T1000 (cell line): ENCODE data around the gene TP53BP1.
A peak's percentile ranks its signal among the peaks of the same experiment; 100 is the strongest.

Experiments
- DNase-seq: peaks from one replicate; lab custom pipeline; 2025; ENCODE audit warnings: mixed read lengths; lab: John Stamatoyannopoulos, UW

The TP53BP1 gene

DNA sequence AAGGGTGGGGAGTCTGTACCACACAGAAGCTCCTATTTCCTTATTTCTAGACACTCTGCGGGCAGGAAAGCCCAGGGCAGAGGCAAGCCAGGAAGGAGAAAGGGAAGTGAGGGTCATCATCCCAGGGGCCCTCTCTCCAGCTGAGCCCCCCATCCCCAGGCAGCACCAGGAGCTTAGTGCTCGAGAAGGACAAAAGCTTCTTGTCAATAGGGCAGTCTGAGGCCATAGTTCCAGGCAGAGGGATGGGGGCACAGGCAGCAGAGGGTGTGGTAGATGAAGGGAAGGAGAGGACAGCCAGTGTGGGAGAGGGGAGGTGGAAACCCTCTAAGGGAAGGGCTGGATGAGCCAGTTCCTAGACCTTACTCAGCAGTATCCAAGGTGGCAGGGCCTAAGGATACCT is 27.2 kb upstream of the TP53BP1 start:
- no peak for DNase-seq

DNA sequence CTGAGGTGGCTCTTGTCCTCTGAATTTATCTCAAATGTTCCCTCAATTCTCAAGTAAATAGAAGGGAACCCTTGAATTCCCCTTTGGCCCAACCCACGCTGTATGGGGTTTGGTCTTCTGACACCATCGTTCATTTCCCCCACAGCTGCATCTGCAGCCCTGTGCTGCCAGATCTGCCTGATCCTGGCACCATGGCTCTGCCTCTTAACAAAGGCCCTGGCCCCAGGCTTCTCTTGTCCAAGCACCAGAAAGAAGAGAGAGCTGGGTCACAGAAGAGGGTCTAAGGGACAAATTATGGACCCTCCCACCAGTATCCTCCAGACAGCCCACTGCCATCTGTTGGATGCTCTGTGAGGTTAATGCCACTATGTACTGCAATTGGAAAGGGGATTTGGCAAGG is 26.2 kb upstream of the TP53BP1 start:
- DNase-seq = no peak

GRCh38 chr15:43518197-43518761 is 25.3 kb upstream of the TP53BP1 start:
- DNase-seq = no peak

DNA sequence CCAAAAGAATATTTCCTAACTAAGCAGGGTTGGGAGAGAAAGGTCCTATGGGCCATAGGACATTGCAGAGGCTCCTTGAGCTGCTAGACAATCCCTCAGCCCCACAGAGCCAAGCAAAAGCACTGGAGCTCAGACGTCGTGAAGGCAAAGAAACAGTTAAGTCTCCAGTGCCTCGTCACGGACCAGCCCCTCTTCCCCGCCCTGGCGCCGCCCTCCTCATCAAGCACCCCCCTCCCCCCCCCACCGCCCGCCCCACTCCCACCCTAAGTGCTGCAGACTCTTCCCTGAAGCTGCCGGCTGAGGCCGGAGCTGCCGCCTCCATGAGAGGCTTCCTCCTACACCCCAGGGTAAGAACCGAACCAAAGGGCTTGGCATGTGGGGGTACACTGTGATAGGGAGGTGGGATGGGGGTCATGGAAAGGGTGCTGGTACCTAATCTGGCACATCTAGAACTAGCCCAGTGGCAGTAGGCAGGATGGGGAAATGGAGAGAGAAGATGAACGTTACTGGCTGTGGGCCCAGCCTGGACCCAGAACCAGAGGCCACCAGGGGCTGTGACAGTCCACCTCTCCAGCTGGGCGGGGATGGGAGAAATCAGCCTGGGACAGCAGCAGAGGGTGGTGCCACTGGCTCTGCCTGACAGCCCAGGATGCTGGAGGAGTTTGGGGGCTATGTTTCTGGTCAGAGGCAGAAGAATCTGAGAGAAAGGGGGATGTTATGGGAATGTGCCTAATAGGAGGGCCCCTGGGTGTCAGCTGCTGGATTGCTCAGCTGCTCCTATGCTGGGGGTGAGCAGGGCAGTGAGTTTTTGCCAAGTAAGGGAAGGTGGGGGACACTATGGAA is 24.6 kb upstream of the TP53BP1 start, which contains the start of gene MAP1A:
MAP1A (plus strand) TSS at position 255 of the 843 bp plus-strand sequence. CDS start 3,866 bp downstream, outside the sequence.
- peak; percentile 45 for DNase-seq

DNA sequence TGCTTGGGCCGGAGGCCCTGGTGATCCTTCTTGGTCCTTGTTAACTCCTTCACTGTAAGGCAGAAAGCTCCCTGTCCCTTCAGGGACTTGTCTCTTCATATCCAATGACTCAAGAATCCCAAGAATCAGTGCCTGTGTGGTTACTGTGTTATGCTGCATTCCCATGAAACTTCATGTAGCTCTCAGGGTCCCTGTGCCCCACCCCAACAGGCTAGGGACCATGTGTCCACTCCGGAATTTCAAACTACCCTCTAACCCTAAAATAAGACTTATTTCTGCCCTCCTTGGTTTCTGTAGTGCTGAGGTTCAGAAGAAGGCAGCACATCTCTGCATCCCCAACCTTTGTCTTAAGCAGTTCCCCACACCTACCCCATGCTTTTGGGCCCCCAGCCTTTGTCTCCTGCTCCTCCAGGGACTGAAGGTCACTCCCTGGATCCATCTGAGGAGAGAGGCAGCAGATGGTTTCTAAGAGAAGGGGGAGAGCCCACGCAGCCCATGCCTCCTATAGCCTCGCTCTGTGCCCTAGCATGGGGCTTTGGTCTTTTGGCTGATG is 23.9 kb upstream of the TP53BP1 start:
- no peak for DNase-seq

DNA sequence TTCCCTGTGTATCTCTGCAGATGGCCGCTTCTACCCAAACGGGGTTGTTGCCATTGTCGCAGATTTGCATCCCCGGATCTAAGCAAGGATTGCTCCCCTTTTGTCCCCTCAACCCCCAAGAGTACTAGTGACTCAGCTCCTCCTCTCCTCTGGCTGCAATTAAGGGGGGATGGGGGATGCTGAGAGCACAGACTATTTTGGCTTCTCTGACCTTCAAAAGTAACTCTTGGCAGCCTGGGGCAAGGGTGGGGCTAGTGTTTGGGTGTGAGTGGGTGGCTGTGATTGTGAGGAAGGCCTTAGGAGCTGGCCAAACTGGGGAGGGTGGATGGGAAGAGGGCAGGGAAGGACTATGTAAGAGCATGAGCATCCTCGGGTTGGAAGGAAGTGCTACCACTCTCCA is 23.2 kb upstream of the TP53BP1 start:
- DNase-seq = peak; percentile 7

- no peak for DNase-seq
These were observed 22.8 kb upstream of the TP53BP1 start for GRCh38 chr15:43515741-43516140.

- no peak for DNase-seq
These were observed 21.5 kb upstream of the TP53BP1 start for GRCh38 chr15:43514241-43515057.

DNA sequence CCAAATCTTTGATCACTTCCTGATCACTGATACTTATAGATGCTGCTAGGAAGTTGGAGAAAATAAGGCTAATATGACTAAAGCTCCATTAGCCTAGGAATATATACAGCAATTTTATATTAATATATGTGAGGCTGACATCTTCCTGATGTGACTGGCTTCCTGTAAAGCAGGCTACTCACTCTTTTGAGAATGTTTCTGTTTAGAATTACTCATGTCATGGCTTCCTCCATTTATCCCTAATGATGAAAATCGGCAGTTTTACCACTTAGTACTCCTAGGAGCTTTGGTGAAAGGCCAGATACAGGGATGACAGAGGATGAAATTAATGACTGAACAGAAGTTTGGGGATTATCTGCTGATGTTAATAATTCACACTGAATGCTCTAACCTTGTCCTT is 20.6 kb upstream of the TP53BP1 start:
- DNase-seq = no peak

GRCh38 chr15:43511012-43511885 is 18.3 kb upstream of the TP53BP1 start:
- no peak for DNase-seq

GRCh38 chr15:43510200-43511011 is 17.4 kb upstream of the TP53BP1 start:
- DNase-seq = peak; percentile 96

- no peak for DNase-seq
These were observed 16.8 kb upstream of the TP53BP1 start for GRCh38 chr15:43509660-43510199.

DNA sequence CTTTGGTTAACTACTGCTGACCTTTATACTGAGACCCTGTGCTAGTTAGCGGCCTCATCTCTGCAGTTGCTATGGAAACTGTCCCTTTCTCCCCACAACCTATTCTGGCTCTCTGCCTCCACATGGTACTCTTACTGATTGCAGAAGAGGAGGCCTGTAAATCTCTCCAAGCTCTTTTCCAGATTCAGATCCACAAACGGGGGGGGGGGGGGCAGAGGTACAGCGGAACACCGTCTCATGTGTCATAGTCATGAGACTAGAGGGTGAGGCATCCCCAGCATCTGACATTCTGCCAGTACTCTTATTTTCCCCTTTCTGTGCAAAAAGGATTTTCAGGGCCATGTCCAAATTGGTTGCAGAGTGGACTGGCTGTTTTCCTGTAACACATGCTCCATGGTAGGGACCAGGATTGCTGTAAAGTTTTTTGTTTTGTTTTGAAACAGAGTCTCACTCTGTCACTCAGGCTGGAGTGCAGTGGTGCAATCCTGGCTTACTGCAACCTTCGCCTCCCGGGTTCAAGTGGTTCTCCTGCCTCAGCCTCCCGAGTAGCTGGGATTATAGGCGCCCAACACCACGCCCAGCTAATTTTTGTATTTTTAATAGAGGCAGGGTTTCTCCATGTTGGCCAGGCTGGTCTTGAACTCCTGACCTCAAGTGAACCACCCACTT is 16.2 kb upstream of the TP53BP1 start:
- no peak for DNase-seq

- DNase-seq = no peak
These were observed 15.5 kb upstream of the TP53BP1 start for GRCh38 chr15:43508421-43508820.

GRCh38 chr15:43505738-43506137 is 12.8 kb upstream of the TP53BP1 start:
- DNase-seq = no peak

GRCh38 chr15:43499635-43500034 is 6.7 kb upstream of the TP53BP1 start:
- DNase-seq = no peak

DNA sequence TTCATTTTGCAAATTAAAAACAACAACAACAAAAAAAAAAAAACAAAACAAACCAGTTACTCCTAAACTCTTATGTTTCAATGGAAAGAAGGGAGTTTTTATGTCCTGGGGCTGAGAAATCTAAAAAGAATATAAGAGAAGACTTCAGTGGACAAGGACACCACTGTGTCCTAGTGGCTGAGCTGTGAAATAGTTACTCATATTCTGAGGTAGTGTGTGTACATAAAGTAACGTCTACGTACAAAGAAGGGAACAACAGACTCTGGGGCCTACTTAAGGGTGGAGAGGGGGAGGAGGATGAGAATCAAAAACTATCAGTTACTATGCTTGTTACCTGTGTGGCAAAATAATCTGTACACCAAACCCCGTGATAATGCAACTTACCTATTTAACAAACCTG is 6.0 kb upstream of the TP53BP1 start:
- no peak for DNase-seq

DNA sequence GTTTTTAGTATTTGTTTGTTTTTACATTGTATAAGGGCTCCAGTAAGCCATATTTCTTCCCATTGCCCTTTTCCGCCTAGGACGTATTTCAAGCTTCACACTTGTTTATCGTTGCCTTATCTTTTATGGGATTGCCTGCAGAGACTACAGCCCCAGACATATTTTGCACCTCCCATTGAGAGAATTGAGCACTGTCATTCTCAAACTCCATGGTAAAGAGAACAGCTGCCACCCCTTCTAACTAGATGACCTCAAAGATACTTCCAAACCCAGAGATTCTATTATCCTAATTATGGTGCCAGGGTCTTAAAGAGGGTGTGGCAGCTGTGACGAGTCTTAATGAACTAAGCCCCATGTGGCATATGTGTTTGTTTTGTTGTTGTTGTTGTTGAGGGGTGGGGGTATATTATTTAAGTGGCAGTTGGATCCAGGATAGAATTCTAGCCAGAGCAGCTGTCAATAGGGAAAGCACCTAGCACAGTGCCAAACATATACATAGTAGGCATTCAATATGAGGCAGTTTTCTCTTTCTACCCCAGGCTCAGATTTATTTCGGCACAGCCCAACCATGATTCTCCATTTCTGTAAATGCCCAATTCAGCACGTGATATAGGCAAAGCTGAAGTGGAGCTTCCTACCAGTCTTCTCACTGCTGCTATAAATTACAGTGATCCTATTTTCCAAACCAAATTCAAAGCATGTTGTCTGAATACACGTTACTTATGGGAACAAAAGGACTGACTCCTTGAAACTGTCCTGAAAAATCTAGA is 932 bp upstream of the TP53BP1 start:
- DNase-seq = no peak

- no peak for DNase-seq
These were observed 690 bp downstream of the TP53BP1 start for GRCh38 chr15:43492266-43492665.
